Mononuclear cell (primary cell): ENCODE results near the gene LRRC4C. TPM values are rescaled to one million over a fixed set of nuclear protein-coding genes. Genes with fewer than 3 reads are reported as not detected.
"Not testable (repeated sequence)": the region's sequence is repeated elsewhere in the genome, so short reads cannot be mapped to it uniquely, and the experiment has no call there.

ENCODE experiments used
- H3K27me3 ChIP-seq: 2 replicates; pipeline ENCODE4 v1.6.0; 2011; ENCODE audit warnings: low read length, control low read depth; ENCODE audit not compliant: insufficient read depth
- H3K4me1 ChIP-seq: 2 replicates; pipeline ENCODE4 v1.5.1; 2011; ENCODE audit warnings: mild to moderate bottlenecking, low read length, control low read depth; ENCODE audit not compliant: insufficient read depth
- H3K4me3 ChIP-seq: 2 replicates; pipeline ENCODE4 v1.5.1; 2011; ENCODE audit warnings: mild to moderate bottlenecking, low read length, moderate library complexity
- H3K9me3 ChIP-seq: 2 replicates; pipeline ENCODE4 v1.5.1; 2011; ENCODE audit warnings: low read depth, mild to moderate bottlenecking, control low read depth, low read length
- total RNA-seq: library from RNA; depleted of rRNA; stranded (reverse); fragments of >200 nt; gene quantifications from one replicate; pipeline ENCODE4 v1.2.3, GENCODE V29; 2012

LRRC4C gene
- total RNA-seq, 1 donor, result not detected

DNA sequence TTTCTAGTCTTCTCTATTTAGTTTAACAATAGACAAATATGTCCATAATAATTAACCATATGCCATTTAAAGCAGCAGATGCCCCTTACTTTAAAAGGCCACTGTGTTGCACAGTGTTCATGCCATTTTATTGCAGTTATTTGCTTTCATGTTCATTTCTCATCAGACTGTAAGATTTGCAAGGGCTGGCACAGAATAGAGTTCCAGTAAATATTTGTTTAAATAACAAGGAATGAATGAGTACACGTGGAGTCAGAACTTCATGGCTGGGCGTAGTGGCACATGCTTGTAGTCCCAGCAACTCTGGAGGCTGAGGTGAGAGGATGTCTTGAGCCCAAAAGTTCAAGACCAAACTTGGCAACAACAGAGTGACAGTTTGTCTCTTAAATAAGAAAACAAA, 1228.6 kb downstream of the LRRC4C start:
- H3K9me3 ChIP-seq, result no peaks in the 10 kb centered on the region
- no peak overlapping the region for H3K4me3 ChIP-seq
- no peaks in the 10 kb centered on the region for H3K4me1 ChIP-seq
- no peaks in the 10 kb centered on the region for H3K27me3 ChIP-seq

GRCh38 chr11:40228662-40229061, 1230.8 kb downstream of the LRRC4C start:
- Histone ChIP-seq H3K4me3 (no peak overlapping the region), H3K9me3 (no peaks in the 10 kb centered on the region), H3K4me1 (no peaks in the 10 kb centered on the region), H3K27me3 (no peaks in the 10 kb centered on the region)

DNA sequence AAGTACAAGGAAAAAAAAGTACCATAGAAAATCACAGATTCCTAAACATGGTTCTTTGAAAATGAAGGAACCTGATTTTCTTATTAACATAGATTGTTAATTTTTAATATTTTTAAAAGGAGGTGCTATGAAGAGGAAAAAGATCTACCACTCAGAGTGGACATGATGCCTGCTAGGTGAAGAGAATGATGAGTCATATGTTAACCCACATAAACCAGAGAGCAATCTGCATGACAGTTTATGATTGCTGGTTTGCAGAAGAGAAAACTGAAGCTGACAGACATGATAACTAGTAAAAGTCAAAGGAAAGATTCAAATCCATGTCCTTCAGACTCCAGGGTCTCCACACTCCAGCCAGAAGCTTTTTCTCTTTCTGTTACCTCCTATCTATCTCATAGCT, 1231.7 kb downstream of the LRRC4C start:
- Histone ChIP-seq H3K9me3 (no peaks in the 10 kb centered on the region), H3K27me3 (no peaks in the 10 kb centered on the region), H3K4me1 (no peaks in the 10 kb centered on the region), H3K4me3 (no peak overlapping the region)

- no peak overlapping the region for H3K4me3 ChIP-seq
- H3K4me1 ChIP-seq, result no peaks in the 10 kb centered on the region
- H3K27me3 ChIP-seq, result no peaks in the 10 kb centered on the region
- no peaks in the 10 kb centered on the region for H3K9me3 ChIP-seq
Observed at GRCh38 chr11:40226654-40227053, 1232.8 kb downstream of the LRRC4C start.

DNA sequence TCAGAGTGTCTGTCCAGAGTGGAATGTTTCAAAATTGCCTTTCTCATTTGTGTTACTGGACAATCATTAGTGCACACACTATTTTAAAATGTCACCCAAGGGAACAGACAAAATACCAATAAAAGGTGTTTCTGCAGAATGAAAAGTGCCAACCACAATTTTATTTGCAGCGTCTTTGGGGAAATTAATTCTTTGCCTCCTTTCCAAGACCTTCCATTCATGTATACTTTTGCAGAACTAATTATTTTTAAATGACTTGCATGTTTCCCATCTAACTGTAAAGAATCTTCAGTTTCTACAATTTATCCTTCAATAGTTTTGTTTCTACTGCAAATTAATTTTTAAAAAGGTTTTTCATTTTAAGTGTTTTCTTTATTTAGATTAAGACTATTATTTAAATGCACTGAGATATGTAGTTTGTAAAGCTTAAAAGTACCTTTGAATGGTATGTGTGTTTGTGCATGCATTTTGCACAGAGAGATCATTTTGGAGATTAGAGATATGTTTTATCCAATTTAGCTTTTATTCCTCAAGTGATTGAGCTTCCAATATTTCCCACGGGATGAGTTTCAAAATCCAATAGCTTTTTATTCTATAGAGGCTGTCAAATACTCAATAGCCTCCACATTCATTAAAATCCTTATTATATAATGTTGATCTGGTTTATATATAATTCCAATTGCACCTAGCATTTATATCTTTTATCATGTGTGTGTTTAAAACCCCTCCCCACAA, 1235.7 kb downstream of the LRRC4C start:
- no peak overlapping the region for H3K4me3 ChIP-seq
- H3K4me1 ChIP-seq, result no peaks in the 10 kb centered on the region
- H3K27me3 ChIP-seq, result no peaks in the 10 kb centered on the region
- no peaks in the 10 kb centered on the region for H3K9me3 ChIP-seq

DNA sequence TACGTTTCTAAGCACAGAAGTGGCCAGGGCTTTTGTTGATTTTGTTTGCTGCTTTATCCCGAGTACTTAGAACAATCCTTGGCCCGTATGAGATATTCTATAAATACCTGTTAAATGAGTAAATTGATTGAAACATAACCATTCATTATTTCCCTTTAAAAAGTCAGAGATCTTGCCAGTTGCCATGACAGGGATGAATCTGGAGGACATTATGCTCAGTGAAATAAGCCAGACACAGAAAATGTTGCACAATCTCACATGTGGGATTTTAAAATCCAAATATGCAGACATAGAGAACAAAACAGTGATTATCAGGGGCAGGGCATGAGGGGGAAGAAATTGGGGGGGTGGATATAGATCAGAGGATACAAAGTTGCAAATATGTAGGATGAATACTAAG, 1240.1 kb downstream of the LRRC4C start:
- Histone ChIP-seq H3K27me3 (no peaks in the 10 kb centered on the region), H3K4me3 (no peak overlapping the region), H3K9me3 (no peaks in the 10 kb centered on the region), H3K4me1 (no peaks in the 10 kb centered on the region)

GRCh38 chr11:40215556-40215955, 1243.9 kb downstream of the LRRC4C start:
- Histone ChIP-seq H3K9me3 (no peaks in the 10 kb centered on the region), H3K4me1 (no peaks in the 10 kb centered on the region), H3K27me3 (no peaks in the 10 kb centered on the region), H3K4me3 (no peak overlapping the region)

DNA sequence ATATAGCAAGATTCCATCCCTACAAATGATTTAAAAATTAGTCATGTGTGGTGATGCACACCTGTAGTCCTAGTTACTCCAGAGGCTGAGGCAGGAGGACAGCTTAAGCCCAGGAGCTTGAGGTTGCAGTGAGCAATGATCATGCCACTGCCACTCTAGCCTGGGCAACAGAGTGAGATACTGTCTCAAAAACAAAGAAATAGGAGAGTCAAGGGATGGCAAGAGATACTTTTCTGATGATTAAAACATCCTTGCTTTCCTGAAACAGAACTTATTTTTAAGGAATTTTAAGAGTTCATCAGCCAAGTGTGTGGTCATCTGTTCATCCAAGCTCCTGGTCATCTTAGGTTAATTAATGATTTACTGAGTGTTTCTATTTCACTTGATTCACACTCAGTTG, 1252.0 kb downstream of the LRRC4C start:
- H3K4me3 ChIP-seq, result no peak overlapping the region
- H3K27me3 ChIP-seq, result no peaks in the 10 kb centered on the region
- H3K9me3 ChIP-seq, result no peaks in the 10 kb centered on the region
- no peaks in the 10 kb centered on the region for H3K4me1 ChIP-seq

GRCh38 chr11:40204228-40204627, 1255.2 kb downstream of the LRRC4C start:
- Histone ChIP-seq H3K27me3 (no peaks in the 10 kb centered on the region), H3K9me3 (no peaks in the 10 kb centered on the region), H3K4me1 (no peaks in the 10 kb centered on the region), H3K4me3 (no peak overlapping the region)

DNA sequence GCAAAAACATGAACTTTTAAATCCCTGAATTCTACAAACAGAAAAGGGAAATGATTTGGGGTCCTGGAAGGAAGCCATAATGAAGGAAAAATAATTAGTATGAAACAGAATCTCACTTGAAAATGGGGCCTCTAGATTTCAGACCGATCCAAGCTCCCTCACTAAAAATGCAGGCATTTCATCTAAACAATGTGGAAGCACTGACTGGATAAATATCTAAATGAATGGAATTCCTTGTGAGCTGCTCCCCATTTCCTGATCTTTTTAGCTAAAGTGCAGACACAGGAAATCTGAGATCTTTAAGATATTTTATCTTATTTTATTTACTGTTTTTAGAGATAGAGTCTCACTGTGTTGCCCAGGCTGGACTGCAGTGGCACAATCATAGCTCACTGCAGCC, 1255.8 kb downstream of the LRRC4C start:
- no peaks in the 10 kb centered on the region for H3K4me1 ChIP-seq
- H3K27me3 ChIP-seq, result no peaks in the 10 kb centered on the region
- no peak overlapping the region for H3K4me3 ChIP-seq
- H3K9me3 ChIP-seq, result no peaks in the 10 kb centered on the region

DNA sequence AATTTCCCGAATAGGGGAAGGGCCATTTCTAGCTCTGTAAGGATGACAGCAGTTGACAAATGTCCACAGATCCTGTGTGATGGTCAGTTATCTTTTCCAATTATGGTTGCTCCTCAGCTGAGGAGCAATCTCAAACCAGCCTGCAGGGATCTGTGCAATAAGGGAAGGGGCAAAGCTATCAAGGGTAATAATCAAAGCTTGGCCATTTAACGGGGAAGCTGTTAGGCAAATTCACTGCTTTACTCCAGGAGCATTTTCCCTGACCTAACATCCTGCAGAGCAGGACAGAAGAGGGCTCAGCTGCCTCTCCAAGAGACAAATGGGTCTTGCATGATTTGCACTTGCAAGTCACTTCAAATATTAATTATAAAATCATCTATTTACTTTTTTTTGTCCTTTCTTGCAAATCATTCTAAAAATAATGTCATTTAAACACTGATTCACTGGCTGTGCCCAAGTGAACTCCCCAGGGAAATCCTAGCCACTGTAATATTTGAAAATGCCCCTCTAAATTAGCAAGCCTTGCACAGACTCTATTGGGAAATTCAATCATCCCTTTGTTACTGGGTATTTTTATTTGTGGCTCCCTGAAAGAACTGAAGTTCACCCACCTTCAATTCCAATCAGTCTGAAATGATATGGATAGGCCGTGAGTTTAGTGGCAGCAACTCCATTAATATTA, 1256.7 kb downstream of the LRRC4C start:
- H3K4me1 ChIP-seq, result no peaks in the 10 kb centered on the region
- no peaks in the 10 kb centered on the region for H3K27me3 ChIP-seq
- no peak overlapping the region for H3K4me3 ChIP-seq
- H3K9me3 ChIP-seq, result no peaks in the 10 kb centered on the region

DNA sequence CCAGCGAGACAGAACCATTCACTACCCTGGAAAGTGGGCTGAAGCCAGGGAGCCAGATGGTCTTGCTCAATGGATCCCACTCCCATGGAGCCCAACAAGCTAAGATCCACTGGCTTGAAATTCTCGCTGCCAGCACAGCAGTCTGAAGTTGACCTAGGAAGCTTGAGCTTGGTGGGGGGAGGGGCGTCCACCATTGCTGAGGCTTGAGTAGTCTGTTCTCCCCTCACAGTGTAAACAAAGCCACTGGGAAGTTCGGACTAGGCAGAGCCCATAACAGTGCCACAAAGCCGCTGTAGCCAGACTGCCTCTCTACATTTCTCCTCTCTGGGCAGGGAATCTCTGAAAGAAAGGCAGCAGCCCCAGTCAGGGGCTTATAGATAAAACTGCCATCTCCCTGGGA, 1266.9 kb downstream of the LRRC4C start:
- not testable (repeated sequence) for H3K4me1 ChIP-seq, H3K9me3 ChIP-seq, H3K4me3 ChIP-seq, H3K27me3 ChIP-seq

GRCh38 chr11:40190294-40190693, 1269.2 kb downstream of the LRRC4C start:
- Histone ChIP-seq H3K4me3 (no peak overlapping the region), H3K27me3 (no peaks in the 10 kb centered on the region), H3K4me1 (no peaks in the 10 kb centered on the region), H3K9me3 (no peaks in the 10 kb centered on the region)

DNA sequence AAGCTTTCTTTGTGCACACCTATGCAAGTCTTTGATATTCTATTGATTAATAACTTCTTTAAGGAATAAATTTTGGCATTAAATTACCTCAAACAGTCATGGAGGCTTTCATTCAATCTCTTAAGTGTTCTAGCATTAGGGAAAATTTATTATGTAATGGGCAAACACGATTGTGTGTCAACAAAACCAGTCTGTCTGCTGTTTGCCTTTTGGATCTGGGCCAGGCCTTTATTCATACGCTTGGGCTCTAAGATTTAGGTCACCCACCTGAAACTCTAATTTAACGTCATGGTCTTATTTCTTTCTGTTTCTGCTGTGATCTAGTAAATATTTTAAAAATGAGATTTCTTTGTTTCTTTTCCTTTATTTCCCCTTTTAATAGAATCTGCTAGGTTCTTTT, 1270.6 kb downstream of the LRRC4C start:
- Histone ChIP-seq H3K9me3 (no peaks in the 10 kb centered on the region), H3K4me1 (no peaks in the 10 kb centered on the region), H3K27me3 (no peaks in the 10 kb centered on the region), H3K4me3 (no peak overlapping the region)

DNA sequence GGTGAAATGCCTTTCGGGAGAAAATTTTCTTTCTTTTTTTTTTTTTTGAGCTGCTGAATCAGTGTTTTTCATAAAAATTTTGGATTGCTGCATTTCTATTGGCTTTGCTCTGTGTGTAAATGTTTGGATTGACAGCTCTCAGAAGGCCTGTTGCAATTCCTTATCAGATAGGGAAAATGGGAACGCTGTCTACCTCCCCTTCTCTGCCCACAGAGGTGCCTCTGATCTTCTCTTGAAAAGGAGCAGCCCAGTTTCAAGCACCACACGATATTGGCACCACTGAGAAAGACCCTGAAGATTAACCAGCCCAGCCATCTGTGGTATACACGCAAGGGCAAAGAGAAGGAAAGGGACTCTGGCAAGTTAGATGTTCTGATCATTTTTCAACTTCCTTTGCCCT, 1272.2 kb downstream of the LRRC4C start:
- Histone ChIP-seq H3K4me3 (no peak overlapping the region), H3K27me3 (no peaks in the 10 kb centered on the region)

More for the DNA sequence above, 1272.2 kb downstream of the LRRC4C start:
- H3K9me3 ChIP-seq, result no peaks in the 10 kb centered on the region
- no peaks in the 10 kb centered on the region for H3K4me1 ChIP-seq
